GM12891 (cell line): ENCODE measurements around the gene SPNS2.

Experiments used
- PAX5 ChIP-seq: IDR thresholded peaks from 2 replicates; pipeline ENCODE4 v1.6.1; 2011; ENCODE audit warnings: low read length, moderate library complexity, mild to moderate bottlenecking; ENCODE audit not compliant: insufficient read depth, severe bottlenecking
- POLR2AphosphoS5 ChIP-seq: IDR thresholded peaks from 2 replicates; pipeline ENCODE4 v1.6.1; 2011; ENCODE audit warnings: low read depth, low read length, control low read depth
- TAF1 ChIP-seq: IDR thresholded peaks from 2 replicates; pipeline ENCODE4 v1.6.1; 2011; ENCODE audit warnings: low read depth, low read length, control low read depth

DNA sequence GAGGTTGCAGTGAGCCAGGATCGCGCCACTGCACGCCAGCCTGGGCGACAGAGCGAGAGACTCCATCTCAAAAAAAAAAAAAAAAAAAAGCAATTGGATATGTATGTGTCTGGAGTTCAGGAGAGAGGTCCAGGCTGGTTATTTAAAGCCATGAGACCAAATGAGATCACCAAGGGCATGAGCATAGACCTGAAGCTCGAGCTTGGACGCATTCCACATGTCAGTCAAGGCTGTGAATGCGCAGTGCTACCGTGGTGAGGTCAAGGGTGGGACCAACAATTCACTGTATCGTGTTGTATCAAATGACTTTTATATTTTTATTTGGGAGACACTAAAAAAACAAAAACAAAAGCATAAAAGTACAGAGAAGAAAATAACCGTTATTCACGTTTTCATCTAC, 29.1 kb upstream of the SPNS2 start:
- TF ChIP-seq TAF1 (no peak), POLR2AphosphoS5 (no peak), PAX5 (no peak)
